ENCODE data around the gene TMEM254.
A peak's percentile ranks its signal among the peaks of the same experiment; 100 is the strongest.
"Not testable (repeated sequence)": the region's sequence is repeated elsewhere in the genome, so short reads cannot be mapped to it uniquely, and the experiment has no call there.

TMEM254 gene

GRCh38 chr10:80078448-80079311 lies at the start of gene TMEM254:
TMEM254 (plus strand) TSS chr10:80078665; CDS start chr10:80078700, 35 bp downstream.
- DNase-seq (ENCODE audit: low spot score), result peak; percentile 71

- not testable (repeated sequence) for DNase-seq (ENCODE audit: low spot score)
These were observed 49.3 kb upstream of the TMEM254 start for GRCh38 chr10:80029205-80029604.

- not testable (repeated sequence) for DNase-seq (ENCODE audit: low spot score)
These were observed 48.6 kb upstream of the TMEM254 start for GRCh38 chr10:80029865-80030264.

DNA sequence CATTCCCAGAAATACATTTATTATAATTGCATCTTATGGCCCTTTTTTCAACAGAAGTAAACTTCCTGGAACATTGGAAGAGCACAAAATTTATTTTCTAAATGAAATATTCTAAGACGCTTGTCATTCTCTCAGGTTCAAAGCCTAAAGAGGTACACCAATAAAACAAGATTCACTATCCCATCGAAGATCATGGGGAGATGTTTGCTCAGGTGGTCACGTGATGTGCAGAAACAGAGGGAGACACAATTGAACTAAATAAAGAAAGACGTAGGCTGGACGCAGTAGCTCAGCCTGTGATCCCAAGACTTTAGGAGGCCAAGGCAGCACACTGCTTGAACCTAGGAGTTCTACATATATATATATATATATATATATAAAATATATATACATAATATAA lies 46.0 kb upstream of the TMEM254 start:
- DNase-seq (ENCODE audit: low spot score), result no peak

DNA sequence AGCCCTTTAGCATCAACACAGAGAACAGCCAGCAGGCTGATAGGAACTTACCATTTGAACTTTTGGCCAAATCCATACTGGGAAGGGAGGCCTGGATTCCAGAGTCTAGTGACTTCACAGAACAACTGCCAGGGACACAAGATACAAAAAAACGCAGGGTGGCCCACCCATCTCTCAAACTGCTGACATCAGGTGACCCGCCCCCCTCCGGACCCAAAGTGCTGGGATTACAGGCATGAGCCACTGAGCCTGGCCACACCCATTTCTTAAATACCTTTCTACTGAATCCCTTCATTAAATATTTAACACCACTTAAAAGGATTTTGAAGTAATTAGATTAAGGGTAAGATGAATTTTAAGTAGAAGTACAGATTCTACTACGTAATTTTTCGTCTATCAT lies 43.7 kb upstream of the TMEM254 start:
- not testable (repeated sequence) for DNase-seq (ENCODE audit: low spot score)

GRCh38 chr10:80035430-80035829 lies 43.0 kb upstream of the TMEM254 start:
- DNase-seq (ENCODE audit: low spot score), result not testable (repeated sequence)

DNA sequence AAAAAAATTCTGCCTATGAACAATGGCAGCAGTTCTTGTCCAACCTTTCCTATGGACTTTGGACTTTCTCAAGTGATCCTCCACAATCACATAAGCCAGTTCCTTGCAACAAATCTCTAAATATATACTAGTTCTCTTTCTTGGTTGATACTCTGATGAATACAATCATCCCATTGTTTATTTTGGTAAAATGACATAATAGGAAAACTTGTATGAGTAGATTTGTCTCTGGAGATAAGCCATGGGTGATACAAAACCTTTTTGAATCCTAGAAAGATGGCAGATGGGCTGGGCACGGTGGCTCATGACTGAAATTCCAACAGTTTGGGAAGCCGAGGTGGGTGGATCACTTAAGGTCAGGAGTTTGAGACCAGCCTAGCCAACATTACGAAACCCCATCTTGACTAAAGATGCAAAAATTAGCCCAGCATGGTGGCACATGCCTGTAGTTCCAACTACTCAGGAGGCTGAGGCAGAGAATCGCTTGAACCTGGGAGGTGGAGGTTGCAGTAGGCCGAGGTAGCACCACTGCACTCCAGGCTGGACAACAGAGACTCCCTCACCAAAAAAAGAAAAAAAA lies 41.5 kb upstream of the TMEM254 start:
- not testable (repeated sequence) for DNase-seq (ENCODE audit: low spot score)

- DNase-seq (ENCODE audit: low spot score), result not testable (repeated sequence)
These were observed 40.2 kb upstream of the TMEM254 start for GRCh38 chr10:80038226-80038625.

DNA sequence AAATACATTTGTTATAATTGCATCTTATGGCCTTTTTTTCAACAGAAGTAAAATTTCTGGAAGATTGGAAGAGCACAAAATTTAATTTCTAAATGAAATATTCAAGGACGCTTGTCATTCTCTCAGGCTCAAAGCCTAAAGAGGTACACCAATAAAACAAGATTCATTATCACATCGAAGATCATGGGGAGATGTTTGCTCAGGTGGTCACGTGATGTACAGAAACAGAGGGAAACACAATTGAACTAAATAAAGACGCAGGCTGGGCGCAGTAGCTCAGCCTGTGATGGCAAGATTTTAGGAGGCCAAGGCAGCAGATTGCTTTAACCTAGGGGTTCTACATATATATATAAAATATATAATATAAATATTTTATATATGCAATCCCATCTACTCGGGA lies 37.3 kb upstream of the TMEM254 start:
- DNase-seq (ENCODE audit: low spot score), result no peak

GRCh38 chr10:80044935-80045334 lies 33.5 kb upstream of the TMEM254 start:
- DNase-seq (ENCODE audit: low spot score), result not testable (repeated sequence)

- DNase-seq (ENCODE audit: low spot score), result peak; percentile 58
These were observed 31.6 kb upstream of the TMEM254 start for GRCh38 chr10:80046629-80047441.

GRCh38 chr10:80050752-80051151 lies 27.7 kb upstream of the TMEM254 start:
- no peak for DNase-seq (ENCODE audit: low spot score)

DNA sequence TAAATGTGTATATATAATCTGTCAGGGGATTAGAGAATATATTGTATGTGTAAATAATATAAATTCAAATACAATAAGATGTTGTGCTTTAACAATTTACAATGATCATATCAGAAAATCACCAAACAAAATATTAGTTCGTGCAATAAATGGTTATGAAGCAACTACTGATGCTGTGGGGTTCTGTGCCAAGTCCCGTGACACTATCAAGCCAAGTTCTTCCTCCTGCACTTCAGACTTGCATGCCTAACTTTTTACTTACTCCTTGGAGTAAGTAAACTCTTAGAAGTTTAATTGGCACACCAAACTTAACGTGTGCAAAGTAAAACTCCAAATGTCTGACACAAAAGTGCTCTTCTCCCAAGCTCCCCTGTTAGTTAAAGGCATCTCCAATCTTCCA lies 26.5 kb upstream of the TMEM254 start:
- no peak for DNase-seq (ENCODE audit: low spot score)

DNA sequence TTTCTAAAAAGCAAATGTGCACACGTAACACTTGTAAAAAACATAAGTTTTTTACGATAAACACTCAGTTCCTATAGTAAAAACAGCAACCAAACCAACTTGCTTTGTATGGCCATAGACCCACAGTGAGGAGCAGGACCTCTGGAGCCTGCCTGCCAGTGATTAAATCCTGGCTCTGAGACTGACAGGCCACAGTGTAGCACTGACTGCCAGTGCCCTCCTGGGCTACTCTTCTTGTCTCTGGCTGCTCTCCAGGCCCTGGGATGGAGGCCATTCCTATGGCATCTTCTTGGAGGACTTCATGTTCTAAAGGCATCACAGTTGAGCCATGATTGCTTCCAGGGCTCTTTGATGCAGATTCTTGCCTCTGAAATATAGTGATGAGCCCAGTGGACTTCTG lies 22.7 kb upstream of the TMEM254 start:
- no peak for DNase-seq (ENCODE audit: low spot score)

GRCh38 chr10:80057171-80057570 lies 21.3 kb upstream of the TMEM254 start:
- DNase-seq (ENCODE audit: low spot score), result no peak

DNA sequence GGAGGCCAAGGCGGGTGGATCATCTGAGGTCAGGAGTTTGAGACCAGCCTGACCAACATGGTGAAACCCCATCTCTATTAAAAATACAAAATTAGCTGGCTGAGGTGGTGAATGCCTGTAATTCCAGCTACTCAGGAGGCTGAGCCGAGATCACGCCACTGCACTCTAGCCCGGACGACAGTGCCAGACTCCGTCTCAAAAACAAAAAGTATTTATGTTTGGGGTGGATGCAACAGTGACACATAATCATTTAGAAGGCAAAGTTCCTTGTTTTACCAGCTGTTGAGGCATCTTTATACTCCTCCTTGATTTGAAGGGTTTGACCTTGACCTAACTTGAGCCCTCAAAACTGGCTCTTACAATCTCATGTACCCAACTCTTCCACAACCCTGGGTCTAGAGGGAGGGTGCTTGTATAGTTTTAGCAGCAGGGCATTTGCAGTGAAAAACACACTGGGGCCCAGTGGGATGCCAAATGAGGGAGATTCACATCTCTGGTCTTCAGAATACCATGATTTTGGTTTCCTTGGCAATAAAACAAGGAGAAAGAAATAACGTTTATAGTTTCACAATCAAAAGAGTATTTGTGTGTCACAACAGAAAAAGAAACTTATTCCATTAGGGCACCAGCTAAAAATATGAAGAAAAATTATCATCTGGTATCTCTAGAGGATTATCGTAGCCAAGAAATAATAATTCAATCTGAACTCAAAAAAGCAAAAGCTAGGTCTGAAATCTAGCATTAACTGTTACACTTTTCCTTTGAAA lies 14.2 kb upstream of the TMEM254 start:
- DNase-seq (ENCODE audit: low spot score), result no peak

DNA sequence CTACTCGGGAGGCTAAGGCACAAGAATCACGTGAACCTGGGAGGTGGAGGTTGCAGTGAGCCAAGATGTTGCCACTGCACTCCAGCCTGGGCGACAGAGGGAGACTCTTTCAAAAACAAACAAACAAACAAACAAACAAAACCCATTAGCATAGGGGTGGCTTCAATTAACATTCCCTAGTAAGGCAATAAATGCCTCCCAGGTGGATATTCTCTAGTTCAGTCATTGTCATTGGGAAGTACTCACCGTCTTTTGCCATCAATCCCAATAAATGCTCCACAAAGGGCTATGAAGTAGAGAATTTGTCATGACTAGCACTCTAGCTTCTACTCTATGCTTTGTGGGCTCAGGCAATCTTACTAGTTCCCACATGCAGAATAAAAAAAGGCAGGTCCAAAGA lies 11.7 kb upstream of the TMEM254 start:
- no peak for DNase-seq (ENCODE audit: low spot score)

DNA sequence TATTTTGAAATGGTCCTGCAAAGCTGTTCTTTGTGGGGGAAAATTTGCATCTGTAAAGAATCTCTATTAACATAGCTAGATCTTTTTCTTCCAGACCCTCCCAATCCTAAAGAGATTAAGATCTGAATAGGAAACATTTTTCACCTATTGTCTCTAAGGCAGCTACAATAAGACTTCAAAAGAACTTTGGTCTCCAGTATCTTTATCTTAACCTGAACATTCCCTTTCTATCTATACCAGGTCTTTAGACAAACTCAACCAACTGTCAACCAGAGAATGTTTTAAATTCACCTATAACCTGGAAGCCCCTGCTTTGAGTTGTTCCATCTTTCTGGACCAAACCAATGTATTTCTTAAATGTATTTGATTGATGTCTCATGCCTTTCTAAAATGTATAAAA lies 10.6 kb upstream of the TMEM254 start:
- DNase-seq (ENCODE audit: low spot score), result not testable (repeated sequence)

GRCh38 chr10:80068270-80068669 lies 10.2 kb upstream of the TMEM254 start:
- no peak for DNase-seq (ENCODE audit: low spot score)

DNA sequence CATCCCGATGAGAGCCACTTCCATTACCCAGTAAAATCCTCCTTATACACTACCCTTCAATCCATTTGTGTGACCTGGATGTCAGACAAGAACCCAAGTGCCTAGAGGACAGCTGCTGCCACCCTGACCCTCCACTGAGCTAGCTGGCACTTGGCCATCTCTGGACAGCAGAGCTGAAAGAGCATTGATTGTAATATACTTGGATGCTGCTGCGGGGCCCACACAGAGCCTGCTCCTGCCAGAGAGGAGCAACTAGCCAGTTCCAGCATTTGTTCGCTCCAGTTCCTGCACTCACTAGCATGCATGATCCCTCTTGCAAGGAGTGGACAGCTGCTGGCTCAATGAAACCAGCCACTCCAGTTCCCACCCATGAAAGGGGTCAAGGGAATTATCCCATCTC lies 8.4 kb upstream of the TMEM254 start:
- no peak for DNase-seq (ENCODE audit: low spot score)

- DNase-seq (ENCODE audit: low spot score), result no peak
These were observed 5.9 kb upstream of the TMEM254 start for GRCh38 chr10:80072584-80072983.

GRCh38 chr10:80075781-80076180 lies 2.7 kb upstream of the TMEM254 start:
- DNase-seq (ENCODE audit: low spot score), result no peak

Measured in LoVo (cell line).